PC-3 (cell line): ENCODE results near the gene VAT1L.

Experiments
- CTCF ChIP-seq: fragments of 300-600 bp; sonication (generic); conservative IDR thresholded peaks from 2 replicates; pipeline ENCODE4 v1.5.1; 2017; ENCODE audit warnings: antibody characterized with exemption, low read depth, mild to moderate bottlenecking, low read length
- EZH2 ChIP-seq: fragments of 300-600 bp; sonication (generic); IDR thresholded peaks from one replicate; pipeline ENCODE4 v1.6.1; 2017; ENCODE audit warnings: antibody characterized with exemption, mild to moderate bottlenecking, low read length; ENCODE audit not compliant: unreplicated experiment
- EZH2phosphoT487 ChIP-seq: fragments of 300-600 bp; sonication (generic); IDR thresholded peaks from 2 replicates; pipeline ENCODE4 v1.6.1; 2018; ENCODE audit warnings: mild to moderate bottlenecking, antibody characterized with exemption, low read length, borderline replicate concordance

GRCh38 chr16:77898671-77899211 lies 110.4 kb downstream of the VAT1L start:
- TF ChIP-seq CTCF, result no peak
- no peak for TF ChIP-seq EZH2
- no peak for TF ChIP-seq EZH2phosphoT487
